Stimulated activated CD4-positive, alpha-beta T cell treated with anti-CD3 and anti-CD28 coated beads, Interleukin-15, amount 100 ng/mL, for 48 hours (primary cell): ENCODE data around the gene ODC1.

Source experiments
- DNase-seq, 2 donors: peaks; one replicate each; pipeline ENCODE4 v3.0.0-alpha.2; 2020; ENCODE audit warnings: low read depth in 2 of 2

The ODC1 gene

GRCh38 chr2:10433947-10434885 lies 13.9 kb downstream of the ODC1 start:
- DNase-seq, result no peak

DNA sequence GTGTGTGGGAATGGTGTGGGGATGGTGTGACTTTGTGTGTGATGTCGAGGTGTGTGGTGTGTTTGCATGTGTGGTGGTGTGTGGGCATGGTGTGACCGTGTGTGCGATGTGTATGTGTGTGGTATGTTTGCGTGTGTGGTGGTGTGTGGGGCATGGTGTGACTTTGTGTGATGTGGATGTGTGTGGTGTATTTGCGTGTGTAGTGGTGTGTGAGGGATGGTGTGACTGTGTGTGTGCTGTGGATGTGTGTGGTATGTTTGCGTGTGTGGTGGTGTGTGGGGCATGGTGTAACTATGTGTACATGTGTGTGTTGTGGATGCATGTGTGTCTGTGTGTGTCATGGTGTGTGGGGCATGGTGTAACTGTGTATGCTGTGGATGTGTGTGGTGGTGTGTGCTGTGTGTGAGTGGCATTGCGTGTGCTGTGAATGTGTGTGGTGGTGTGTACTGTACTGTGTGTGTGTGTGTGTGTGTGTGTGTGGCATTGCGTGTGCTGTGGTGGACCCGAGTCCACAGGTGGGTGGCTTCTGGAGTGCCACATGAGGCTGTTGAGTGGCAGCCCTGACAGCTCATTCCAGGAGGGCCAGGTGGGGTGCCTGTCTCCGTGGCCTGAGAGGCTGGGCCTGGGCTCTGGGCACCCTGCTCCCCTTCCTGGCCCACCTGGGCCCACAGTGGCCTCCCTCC lies 14.7 kb downstream of the ODC1 start:
- DNase-seq, result no peak

GRCh38 chr2:10432311-10433181 lies 15.6 kb downstream of the ODC1 start:
- DNase-seq, result no peak

GRCh38 chr2:10431797-10432196 lies 16.3 kb downstream of the ODC1 start:
- DNase-seq, result no peak

DNA sequence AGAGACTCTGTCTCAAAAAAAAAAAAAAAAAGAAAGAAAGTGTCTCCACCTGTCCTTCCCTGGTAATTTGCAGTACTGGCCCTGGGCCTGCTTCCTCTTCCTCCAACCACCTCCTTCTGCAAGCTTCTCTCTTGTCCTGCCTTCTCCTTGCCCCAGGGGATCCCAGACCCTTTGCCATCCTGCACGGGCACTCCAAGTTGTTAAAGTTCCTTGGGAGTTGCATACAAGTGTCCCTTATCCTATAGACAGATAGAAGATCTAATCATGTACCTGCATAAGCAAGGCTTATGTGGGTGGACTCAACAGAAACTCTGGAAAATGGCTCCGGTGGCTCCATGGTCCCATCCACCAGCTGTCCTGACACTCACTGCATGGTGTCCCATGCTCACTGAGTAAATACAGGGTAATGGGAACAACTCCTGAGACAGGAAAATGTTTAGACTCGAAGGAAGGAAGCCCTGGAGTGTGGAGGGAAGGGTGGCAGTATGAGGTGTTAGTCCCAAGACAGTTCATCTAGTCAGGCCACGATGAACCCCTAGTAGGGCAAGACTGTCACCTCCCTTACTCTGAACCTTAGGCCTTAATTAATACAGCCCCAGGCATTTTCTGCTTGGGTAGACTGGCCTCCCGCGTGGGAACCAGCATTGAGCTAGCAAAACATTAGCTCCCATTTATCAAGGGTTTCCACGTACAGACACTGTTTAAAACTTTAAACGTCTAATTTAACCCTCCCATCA lies 17.1 kb downstream of the ODC1 start:
- DNase-seq, result no peak

DNA sequence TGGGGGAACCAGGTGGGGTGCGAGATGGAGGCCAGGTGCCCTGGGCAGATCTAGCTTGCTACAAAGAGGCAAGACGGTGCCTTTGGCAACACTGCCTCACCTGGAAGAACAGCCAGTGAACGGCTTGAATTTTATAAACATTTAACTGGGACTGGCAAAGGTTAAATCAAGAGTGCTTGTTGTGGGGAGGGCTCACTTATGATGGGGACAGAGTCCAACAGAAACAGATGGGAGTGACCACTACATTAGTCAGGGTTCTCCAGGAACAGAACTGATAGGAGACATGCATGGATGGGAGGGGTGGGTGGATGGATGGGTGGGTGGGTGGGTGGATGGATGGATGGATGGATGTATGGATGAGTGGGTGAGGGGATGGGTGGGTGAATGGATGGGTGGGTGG lies 19.2 kb downstream of the ODC1 start:
- DNase-seq, result no peak

- no peak for DNase-seq
These were observed 19.8 kb downstream of the ODC1 start for GRCh38 chr2:10428355-10428754.

GRCh38 chr2:10427618-10427949 lies 20.5 kb downstream of the ODC1 start:
- no peak for DNase-seq

DNA sequence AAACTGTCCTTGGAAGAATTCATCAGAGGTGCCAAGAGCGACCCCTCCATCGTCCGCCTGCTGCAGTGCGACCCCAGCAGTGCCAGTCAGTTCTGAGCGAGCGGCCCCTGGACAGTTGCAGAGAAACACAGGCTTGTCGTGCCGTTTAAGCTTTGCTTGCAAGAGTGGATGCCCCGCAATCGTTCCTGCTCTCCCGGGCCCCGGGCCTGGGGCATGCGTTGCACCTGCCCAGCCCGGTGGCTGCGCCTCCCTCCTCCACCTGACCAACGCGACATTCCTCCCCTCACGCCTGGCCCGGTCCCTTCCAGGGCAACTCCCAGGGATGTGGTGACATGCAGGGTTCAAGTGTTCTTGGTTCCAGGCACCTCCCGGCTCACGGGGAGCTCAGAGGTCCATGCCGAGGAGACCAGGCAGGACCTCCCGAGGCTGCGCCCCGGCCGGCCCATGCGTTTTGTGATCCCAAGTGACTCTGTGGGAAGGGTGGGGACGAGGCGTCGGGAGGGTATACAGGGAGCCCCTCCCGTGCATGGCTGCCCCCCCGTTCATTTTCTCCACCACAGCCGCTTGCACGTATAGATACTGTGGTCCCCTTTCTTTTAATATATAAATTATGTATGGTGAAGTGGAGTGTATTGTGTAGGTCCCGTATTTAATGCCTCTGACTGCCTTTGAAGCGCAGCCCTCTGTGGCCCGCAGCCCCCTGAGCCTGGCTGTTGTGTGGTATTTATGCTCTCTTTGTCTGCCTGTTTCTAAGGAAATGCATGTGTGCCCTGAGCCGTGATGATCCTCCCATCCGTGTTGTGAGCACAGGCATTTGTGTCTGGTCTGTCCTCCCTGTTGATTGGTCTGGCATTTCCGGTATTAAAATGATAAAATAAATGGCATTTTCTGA lies 21.2 kb downstream of the ODC1 start:
- DNase-seq, result no peak

DNA sequence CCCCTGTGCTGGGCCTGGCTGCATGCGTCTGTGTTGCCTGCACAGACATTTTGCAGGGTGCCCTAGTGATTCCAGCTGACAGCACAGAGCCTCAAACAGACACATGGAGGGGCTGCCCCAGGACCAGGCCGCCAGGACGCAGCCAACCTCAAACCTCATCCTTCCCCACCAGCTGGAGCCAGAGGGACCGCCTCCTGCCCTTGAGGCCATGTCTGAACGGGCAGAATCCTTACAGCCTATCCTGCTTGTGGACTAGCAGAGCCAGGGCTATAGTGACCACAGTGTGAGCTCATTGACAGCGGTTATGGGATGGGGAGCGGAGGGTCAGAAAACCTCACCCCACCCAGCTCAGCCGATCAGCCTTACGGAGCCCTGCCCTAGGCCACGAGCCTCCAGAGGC lies 22.4 kb downstream of the ODC1 start:
- no peak for DNase-seq

- DNase-seq, result no peak
These were observed 23.1 kb downstream of the ODC1 start for GRCh38 chr2:10424916-10425505.

GRCh38 chr2:10424051-10424450 lies 24.1 kb downstream of the ODC1 start:
- DNase-seq, result no peak

DNA sequence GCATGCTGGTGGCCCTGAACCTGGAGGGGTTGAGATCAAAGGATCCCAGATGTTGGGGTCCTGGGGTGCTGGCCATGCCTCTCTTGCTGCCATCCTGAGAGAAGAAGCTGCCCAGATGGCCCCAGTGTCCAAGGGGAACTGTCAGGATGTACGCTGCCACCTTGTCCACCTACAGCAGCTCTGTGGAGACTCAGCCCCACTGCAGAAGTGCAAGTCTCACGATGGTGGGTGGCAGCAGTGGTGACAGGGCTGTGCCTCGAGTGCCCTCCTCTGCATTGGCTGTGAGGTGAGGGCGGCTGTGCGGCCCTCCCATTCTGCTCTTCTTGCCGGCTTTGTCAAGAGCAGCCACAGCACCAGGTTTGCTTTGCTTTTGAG lies 24.7 kb downstream of the ODC1 start:
- DNase-seq, result no peak

DNA sequence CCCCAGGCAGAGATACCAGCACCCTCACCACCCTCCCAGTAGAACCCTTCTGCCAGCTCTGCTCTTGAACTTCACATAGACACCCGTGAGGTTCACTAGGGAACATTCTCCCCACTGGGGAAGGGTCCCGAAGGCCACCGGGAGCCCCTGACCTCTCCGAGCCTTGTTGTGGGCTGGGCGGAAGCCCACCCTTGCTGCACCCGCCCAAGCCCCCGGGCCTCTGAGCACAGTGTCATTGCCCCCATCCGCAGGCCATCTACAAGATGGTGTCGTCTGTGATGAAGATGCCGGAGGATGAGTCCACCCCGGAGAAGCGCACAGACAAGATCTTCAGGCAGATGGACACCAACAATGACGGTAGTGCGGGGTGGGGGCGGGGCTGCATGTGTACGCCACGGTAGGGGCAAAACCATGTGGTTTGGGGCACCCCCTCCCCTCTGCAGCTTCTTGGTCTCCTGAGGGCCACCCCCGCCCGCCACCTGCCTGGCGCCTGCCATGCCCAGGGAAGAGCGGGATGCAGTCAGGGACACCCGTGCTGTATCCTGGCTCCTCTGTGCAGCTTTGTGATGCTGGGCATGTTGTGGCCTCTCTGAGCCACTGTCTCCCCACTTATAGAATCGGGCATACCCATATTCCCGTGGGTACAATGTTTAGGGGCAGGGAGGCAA lies 25.3 kb downstream of the ODC1 start:
- no peak for DNase-seq

- no peak for DNase-seq
These were observed 25.9 kb downstream of the ODC1 start for GRCh38 chr2:10422251-10422650.

- no peak for DNase-seq
These were observed 28.4 kb downstream of the ODC1 start for GRCh38 chr2:10419553-10420257.

DNA sequence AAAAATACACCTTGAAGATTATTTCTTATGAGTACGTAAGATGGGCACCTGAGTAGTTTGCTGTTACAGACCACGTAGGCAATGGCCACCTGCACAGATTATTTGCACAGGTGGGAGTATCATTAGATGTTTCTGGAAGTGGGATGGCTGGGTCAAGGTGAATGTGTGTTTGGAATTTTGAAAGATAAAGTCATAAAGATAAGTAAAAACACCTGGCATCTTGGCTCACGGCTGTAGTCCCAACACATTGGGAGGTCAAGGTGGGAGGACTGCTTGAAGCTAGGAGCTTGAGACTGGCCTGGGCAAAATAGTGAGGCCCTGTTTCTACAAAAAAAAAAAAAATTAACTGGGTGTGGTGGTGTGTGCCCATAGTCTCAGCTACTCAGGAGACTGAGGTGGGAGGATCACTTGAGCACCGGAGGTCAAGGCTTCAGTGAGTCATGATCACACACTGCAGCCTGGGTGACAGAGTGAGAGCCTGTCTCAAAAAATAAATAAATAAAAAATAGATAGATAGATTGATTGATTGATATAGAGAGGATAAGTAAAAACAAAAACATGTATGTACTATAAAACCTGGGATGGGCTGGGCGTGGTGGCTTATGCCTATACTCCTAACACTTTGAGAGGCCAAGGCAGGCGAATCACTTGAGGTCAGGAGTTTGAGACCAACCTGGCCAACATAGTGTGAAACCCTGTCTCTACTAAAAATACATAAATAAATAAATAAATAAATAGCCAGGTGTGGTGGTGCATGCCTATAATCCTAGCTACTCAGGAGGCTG lies 30.4 kb downstream of the ODC1 start:
- no peak for DNase-seq

DNA sequence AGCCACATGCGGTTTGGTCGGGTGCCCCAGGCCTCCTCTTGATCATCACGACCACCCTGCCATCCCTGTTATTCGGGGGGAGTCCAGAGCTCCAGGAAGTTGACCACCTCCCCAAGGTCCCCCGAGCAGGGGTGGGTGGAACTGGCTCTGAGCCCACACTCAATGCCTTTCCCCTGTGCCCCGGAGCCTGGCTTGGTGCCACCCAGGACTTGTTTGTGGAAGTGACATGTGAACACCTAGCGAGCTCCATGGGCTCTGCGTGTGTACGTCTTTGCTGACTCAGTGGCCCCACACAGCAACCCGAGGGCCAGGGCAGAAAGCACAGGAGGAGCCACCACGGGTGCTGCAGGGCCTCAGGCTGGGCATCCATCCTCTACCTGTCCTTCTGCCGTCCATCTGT lies 32.5 kb downstream of the ODC1 start:
- no peak for DNase-seq
